HUES64 (cell line): Measurements from ENCODE around the gene SLC4A3.

ENCODE experiments used
- H3K27ac ChIP-seq: 2 replicates; pipeline ENCODE4 v1.7.0; 2013; ENCODE audit warnings: low read depth, low read length, inconsistent platforms
- H3K27me3 ChIP-seq: 2 replicates; pipeline ENCODE4 v1.6.1; 2013; ENCODE audit warnings: mild to moderate bottlenecking, low read length; ENCODE audit not compliant: insufficient read depth
- H3K36me3 ChIP-seq: 2 replicates; pipeline ENCODE4 v1.6.1; 2013; ENCODE audit warnings: mild to moderate bottlenecking, low read length; ENCODE audit not compliant: insufficient read depth
- H3K4me1 ChIP-seq: 2 replicates; pipeline ENCODE4 v1.6.1; 2013; ENCODE audit warnings: mild to moderate bottlenecking, low read length, moderate library complexity; ENCODE audit not compliant: insufficient read depth
- H3K4me3 ChIP-seq: 2 replicates; pipeline ENCODE4 v1.5.1; 2013; ENCODE audit warnings: mild to moderate bottlenecking, low read length, moderate library complexity
- H3K9ac ChIP-seq: 2 replicates; pipeline ENCODE4 v1.6.1; 2013; ENCODE audit warnings: mild to moderate bottlenecking, low read depth, low read length
- H3K9me3 ChIP-seq: 2 replicates; pipeline ENCODE4 v1.6.1; 2013; ENCODE audit warnings: low read depth, low read length; ENCODE audit not compliant: insufficient read depth
- WGBS: fragments of 150-250, 120-280 bp; methylation state at CpG from one replicate; pipeline ENCODE4 v1.1.7; 2013; ENCODE audit warnings: missing lambda C conversion rate; 5-methylcytosine and 5-hydroxymethylcytosine counted together

Gene SLC4A3

DNA sequence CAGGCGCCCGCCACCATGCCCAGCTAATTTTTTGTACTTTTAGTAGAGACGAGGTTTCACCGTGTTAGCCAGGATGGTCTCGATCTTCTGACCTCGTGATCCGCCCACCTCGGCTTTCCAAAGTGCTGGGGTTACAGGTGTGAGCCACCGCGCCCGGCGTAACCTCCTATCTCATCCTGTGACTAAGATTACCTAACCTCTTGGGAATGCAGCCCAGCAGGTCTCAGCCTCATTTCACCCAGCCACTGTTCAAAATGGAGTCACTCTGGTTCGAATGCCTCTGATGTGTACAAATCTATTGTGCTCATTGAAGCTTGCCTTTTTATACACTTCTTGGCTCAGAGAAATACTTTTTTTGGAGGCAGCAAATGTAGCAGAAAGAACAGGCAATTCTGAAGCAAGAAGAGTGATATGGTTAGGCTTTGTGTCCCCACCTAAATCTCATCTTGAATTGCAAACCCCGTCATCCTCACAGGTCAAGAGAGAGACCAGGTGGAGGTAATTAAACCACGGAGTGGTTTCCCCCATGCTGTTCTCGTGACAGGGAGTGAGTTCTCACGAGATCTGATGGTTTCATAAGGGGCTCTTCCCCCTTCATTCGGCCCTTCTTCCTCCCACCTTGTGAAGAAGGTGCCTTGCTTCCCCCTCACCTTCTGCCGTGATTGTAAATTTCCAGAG is 60.6 kb downstream of the SLC4A3 start:
- H3K36me3 ChIP-seq = no peaks in the 10 kb centered on the region
- H3K27me3 ChIP-seq = no peaks in the 10 kb centered on the region
- 91% methylated on average over 19 of the region's 19 CpGs for WGBS
- peaks cover 26% of the 10 kb centered on the region for H3K4me1 ChIP-seq
- H3K4me3 ChIP-seq = no peak overlapping the region
- no peak overlapping the region for H3K27ac ChIP-seq
- peaks cover 11% of the 10 kb centered on the region for H3K9me3 ChIP-seq
- H3K9ac ChIP-seq = no peak overlapping the region

DNA sequence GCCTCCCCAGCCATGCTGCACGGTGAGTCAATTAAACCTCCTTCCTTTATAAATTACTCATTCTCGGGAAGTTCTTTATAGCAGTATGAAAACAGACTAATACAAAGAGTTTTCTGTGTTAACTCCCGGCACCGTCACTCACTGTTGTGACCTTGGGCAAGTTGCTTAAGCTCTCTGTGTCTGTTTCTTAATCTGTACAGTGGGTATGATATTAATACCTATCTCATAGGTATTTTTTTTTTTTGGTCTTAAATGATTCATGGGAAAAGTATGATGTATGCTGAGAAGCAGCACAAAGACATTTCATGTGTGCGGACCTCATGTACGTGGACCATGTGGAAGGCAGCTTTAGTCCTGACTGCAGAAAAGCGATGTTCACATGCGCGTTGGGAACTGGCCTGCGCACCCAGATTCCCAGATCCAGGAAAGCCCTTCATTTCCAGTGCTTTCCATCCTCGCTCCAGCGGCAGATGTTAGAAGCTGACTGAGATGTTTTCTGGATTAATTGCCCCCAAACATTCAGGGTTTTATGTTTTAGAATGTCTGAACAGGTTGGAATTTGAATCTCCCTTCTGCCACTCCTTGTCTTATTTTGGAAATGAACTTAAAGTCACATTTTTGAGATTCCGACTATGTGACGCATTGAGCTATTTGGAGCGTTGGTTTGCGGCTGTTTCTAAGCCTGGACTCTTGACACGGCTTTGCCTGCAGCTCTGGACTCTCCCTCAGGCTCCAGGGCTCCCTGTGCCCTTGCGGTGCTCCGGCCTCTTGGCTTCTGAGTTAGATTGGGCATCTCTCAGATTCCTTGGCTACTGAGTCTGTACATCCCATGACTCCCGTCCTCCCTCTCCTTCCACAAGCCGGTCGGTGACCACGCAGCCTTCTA is 61.4 kb downstream of the SLC4A3 start:
- H3K27ac ChIP-seq = no peak overlapping the region

DNA sequence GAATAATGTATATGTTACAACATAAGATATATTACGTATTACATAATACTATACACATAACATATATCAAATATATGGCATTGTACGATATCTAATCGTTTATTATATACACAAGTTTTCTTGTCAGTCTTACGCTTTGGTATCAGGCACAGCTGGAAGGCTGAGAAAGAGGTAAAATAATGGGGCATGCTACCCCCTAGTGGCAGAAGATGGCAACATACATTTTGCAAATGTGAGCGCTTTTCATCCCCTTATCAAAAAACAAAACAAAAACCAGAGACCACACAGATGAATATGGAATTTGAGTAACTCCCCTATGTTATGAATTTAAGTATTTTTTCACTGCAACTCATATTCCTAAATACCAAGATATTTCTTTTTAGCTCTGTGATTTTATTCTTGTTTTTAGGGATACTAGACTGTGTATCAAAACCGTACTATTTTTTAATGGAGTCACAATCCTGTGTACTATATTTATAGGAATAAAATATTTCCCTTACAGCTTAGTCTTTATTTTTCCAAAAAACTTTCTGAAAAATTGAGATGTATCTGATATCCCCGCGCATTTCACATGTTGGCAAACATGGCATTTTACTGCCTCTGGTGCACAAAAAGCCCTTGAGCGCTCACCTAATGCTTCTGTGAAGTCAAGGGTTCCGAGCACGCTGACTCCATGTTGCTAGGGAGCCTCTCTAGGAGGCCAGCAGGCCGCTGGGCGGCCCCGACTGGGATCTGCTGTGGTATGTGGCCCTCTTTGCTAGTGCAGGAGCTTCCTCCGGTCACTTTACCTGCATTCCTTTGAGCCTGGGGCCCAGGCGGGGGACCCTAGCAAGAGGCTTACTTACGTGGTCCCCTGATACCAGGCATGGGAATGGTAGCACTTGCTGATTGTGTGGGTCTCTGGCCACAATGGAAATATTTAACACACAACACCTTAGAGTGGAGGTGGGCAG is 62.5 kb downstream of the SLC4A3 start:
- Histone ChIP-seq H3K4me1 (peaks cover 21% of the 10 kb centered on the region), H3K27me3 (no peaks in the 10 kb centered on the region), H3K36me3 (no peaks in the 10 kb centered on the region), H3K9ac (0 out of 2 replicates have a peak overlapping the region, but pooled peaks have one; percentile 4), H3K4me3 (no peak overlapping the region), H3K9me3 (no peaks in the 10 kb centered on the region), H3K27ac (no peak overlapping the region)
- WGBS = 74% methylated on average over 12 of the region's 17 CpGs

More for the DNA sequence above, 61.4 kb downstream of the SLC4A3 start:
- Histone ChIP-seq H3K4me3 (no peak overlapping the region), H3K4me1 (peaks cover 26% of the 10 kb centered on the region), H3K36me3 (no peaks in the 10 kb centered on the region), H3K9me3 (peaks cover 3% of the 10 kb centered on the region; the same call in 1 of the 2 replicates), H3K9ac (no peak overlapping the region), H3K27me3 (no peaks in the 10 kb centered on the region)
- 90% methylated on average over 23 of the region's 23 CpGs for WGBS

DNA sequence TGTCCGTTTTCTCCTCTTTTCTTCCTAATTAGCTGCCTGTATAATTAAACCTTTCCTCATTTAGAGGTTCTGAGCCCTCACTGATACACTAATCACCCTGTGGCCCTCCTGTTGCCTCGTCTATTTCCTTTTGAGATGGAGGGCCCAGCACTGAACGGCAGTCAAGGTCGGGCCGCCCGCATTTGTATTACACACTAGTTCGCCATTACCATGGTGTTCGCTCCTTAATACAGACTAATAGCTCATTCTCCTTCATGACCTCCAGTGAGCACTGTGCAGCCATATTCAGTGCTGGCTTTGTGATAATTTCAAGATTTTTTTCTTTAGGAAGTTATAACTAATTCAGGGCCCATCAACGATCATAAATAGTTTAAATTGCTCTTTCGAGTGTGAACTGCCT is 64.1 kb downstream of the SLC4A3 start:
- Histone ChIP-seq H3K9ac (no peak overlapping the region), H3K4me3 (no peak overlapping the region), H3K9me3 (no peaks in the 10 kb centered on the region), H3K27ac (no peak overlapping the region), H3K36me3 (no peaks in the 10 kb centered on the region), H3K27me3 (no peaks in the 10 kb centered on the region), H3K4me1 (peaks cover 10% of the 10 kb centered on the region)
- whole genome bisulfite sequencing = 88% methylated on average over 10 of the region's 10 CpGs
